Measurements from ENCODE around the gene TUBB. TPM values are rescaled to one million over a fixed set of nuclear protein-coding genes. Genes with fewer than 3 reads are reported as not detected.
A peak's percentile ranks its signal among the peaks of the same experiment; 100 is the strongest.

Gene TUBB
- polyA plus RNA-seq, 1 of the 3 experiments (the other 2 are of a cell fraction) = 1,037 TPM

GRCh38 chr6:30727920-30728553 is 7.9 kb downstream of the TUBB start:
- ChIA-PET POLR2A (interaction anchor here (0.5 to 0.7 kb wide), 6 partner anchors 11 to 1120 kb away, joined by 3 to 4 read pairs (median 4); no protein-coding TSS in a partner anchor), CTCF (interaction anchor here (42.4 kb wide), 1 partner anchor 42 kb away, joined by 838 read pairs; the partner anchor contains the start of genes DHX16, NRM and PPP1R18)
- no peak overlapping the region for H3K4me3 ChIP-seq (ENCODE audit: low read depth in 2 of 2, low read length in 1 of 2)
- no peak overlapping the region for H2AFZ ChIP-seq (ENCODE audit: low read depth)
- H3K9ac ChIP-seq = no peak overlapping the region
- peaks cover 57 to 62% of the 10 kb centered on the region in 2 experiments for H3K36me3 ChIP-seq (replicated peaks in 1 of 2; ENCODE audit: control insufficient read depth in 1 of 2, insufficient read depth in 2 of 2, low read length in 1 of 2)
- peak; percentile 36 for DNase-seq
- H3K79me2 ChIP-seq (ENCODE audit: insufficient read depth) = peaks cover 42% of the 10 kb centered on the region
- no peak overlapping the region for H3K4me2 ChIP-seq
- TF ChIP-seq USF2 (IDR thresholded peaks at IDR 0.05; ENCODE audit: borderline replicate concordance, low read depth, low read length) (no peak), RCOR1 (IDR thresholded peaks at IDR 0.05; ENCODE audit: low read length) (no peak), MEF2A (IDR thresholded peaks at IDR 0.05; ENCODE audit: borderline replicate concordance, low read depth) (no peak), CHD2 (IDR thresholded peaks at IDR 0.05; ENCODE audit: low read length, partially characterized antibody) (no peak), NFIC (IDR thresholded peaks at IDR 0.05; ENCODE audit: borderline replicate concordance) (no peak), RXRA (IDR thresholded peaks at IDR 0.05; ENCODE audit: borderline replicate concordance, low read depth) (no peak), TAF1 (IDR thresholded peaks at IDR 0.05; ENCODE audit: borderline replicate concordance, low read depth, low read length) (no peak), FOSL2 (IDR thresholded peaks at IDR 0.05; ENCODE audit: borderline replicate concordance, low read depth) (no peak), RAD21 (IDR thresholded peaks at IDR 0.05; ENCODE audit: low read length) (peak; percentile 27; the same call in 1 of the 2 replicates), NRF1 (IDR thresholded peaks at IDR 0.05; ENCODE audit: low read depth, low read length) (no peak), SMC3 (IDR thresholded peaks at IDR 0.05; ENCODE audit: low read depth, low read length) (peak; percentile 21; the same call in 1 of the 2 replicates), GABPA (IDR thresholded peaks at IDR 0.05; ENCODE audit: low read depth) (no peak), REST (IDR thresholded peaks at IDR 0.05; ENCODE audit: low read depth, low read length) (no peak)
- TF ChIP-seq, protein P1, sequence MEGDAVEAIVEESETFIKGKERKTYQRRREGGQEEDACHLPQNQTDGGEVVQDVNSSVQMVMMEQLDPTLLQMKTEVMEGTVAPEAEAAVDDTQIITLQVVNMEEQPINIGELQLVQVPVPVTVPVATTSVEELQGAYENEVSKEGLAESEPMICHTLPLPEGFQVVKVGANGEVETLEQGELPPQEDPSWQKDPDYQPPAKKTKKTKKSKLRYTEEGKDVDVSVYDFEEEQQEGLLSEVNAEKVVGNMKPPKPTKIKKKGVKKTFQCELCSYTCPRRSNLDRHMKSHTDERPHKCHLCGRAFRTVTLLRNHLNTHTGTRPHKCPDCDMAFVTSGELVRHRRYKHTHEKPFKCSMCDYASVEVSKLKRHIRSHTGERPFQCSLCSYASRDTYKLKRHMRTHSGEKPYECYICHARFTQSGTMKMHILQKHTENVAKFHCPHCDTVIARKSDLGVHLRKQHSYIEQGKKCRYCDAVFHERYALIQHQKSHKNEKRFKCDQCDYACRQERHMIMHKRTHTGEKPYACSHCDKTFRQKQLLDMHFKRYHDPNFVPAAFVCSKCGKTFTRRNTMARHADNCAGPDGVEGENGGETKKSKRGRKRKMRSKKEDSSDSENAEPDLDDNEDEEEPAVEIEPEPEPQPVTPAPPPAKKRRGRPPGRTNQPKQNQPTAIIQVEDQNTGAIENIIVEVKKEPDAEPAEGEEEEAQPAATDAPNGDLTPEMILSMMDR (IDR thresholded peaks at IDR 0.05) = peak; percentile 56
- peaks cover 45% of the 10 kb centered on the region for H4K20me1 ChIP-seq (ENCODE audit: insufficient read depth)
- WGBS (ENCODE audit: low lambda C conversion rate) = 69% methylated on average over 7 of the region's 7 CpGs
- peaks cover 18 to 23% of the 10 kb centered on the region in 2 experiments for H3K4me1 ChIP-seq (ENCODE audit: control insufficient read depth in 1 of 2, insufficient read depth in 2 of 2, low read depth in 1 of 2, low read length in 1 of 2)
- H3K27me3 ChIP-seq (ENCODE audit: insufficient read depth) = no peaks in the 10 kb centered on the region
- H3K9me2 ChIP-seq = no peaks in the 10 kb centered on the region
- no peaks in the 10 kb centered on the region for H3K9me3 ChIP-seq
- H3K27ac ChIP-seq (ENCODE audit: low read depth in 2 of 2, low read length in 1 of 2) = peak overlapping the region; percentile 8 to 62; a peak in 2 of 4 replicates
- peaks cover 87% of the 10 kb centered on the region for H3F3A ChIP-seq (replicated peaks; ENCODE audit: insufficient read depth)
